Mucosa of rectum (tissue), 2 donors: ENCODE measurements around the gene PRKCH.
A peak's percentile ranks its signal among the peaks of the same experiment; 100 is the strongest.

ENCODE experiments used
- H3K27ac ChIP-seq, 2 donors: one replicate each; pipeline ENCODE4 v1.7.0; 2013; ENCODE audit warnings: inconsistent platforms in 2 of 2, low read depth in 2 of 2, low read length in 2 of 2
- H3K27me3 ChIP-seq, 2 donors: one replicate each; pipeline ENCODE4 v1.7.0; 2013; ENCODE audit warnings: low read length in 2 of 2; ENCODE audit not compliant: control insufficient read depth in 2 of 2, insufficient read depth in 2 of 2
- H3K36me3 ChIP-seq, 2 donors: one replicate each; pipeline ENCODE4 v1.7.0; 2013; ENCODE audit warnings: low read length in 2 of 2; ENCODE audit not compliant: control insufficient read depth in 2 of 2, insufficient read depth in 2 of 2
- H3K4me1 ChIP-seq, 2 donors: one replicate each; pipeline ENCODE4 v1.7.0; 2013; ENCODE audit warnings: low read length in 2 of 2, mild to moderate bottlenecking in 1 of 2; ENCODE audit not compliant: control insufficient read depth in 2 of 2, insufficient read depth in 2 of 2
- H3K4me3 ChIP-seq, 2 donors: one replicate each; pipeline ENCODE4 v1.7.0; 2013; ENCODE audit warnings: low read length in 2 of 2
- H3K9ac ChIP-seq, 2 donors: one replicate each; pipeline ENCODE4 v1.7.0; 2013; ENCODE audit warnings: low read length in 2 of 2, low read depth in 1 of 2, mild to moderate bottlenecking in 1 of 2
- H3K9me3 ChIP-seq, 2 donors: one replicate each; pipeline ENCODE4 v1.7.0; 2013; ENCODE audit warnings: low read length in 2 of 2; ENCODE audit not compliant: control insufficient read depth in 2 of 2
- donor health status: healthy.
- donor health status: Normal muscosa, but diverticular disease.

PRKCH gene

GRCh38 chr14:61369454-61369810 is 48.1 kb downstream of the PRKCH start:
- Histone ChIP-seq H3K27ac (no peak overlapping the region), H3K9me3 (peaks cover 0 to under 1% of the 10 kb centered on the region in 2 donors), H3K4me3 (no peak overlapping the region), H3K36me3 (no peaks in the 10 kb centered on the region), H3K27me3 (no peaks in the 10 kb centered on the region), H3K9ac (no peak overlapping the region), H3K4me1 (no peaks in the 10 kb centered on the region)

DNA sequence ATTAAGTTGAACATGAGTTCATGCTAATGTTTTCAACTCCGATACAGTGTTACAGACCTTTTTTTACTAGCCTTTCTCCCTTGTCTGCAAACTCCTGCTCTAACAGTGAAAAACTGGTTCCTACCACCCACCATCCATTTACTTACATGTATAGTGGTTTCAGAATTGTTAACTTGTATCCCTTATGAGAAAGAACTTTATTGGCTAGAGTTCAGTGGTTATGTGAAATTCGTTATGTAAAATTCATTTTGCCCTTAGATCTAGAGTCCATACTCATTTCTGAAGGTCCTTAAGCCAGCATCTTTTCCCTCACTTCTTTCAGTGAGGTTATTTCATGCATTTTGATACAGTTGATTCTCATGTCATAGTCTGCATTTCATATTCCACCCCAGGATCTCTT is 51.0 kb downstream of the PRKCH start:
- Histone ChIP-seq H3K27me3 (no peaks in the 10 kb centered on the region), H3K27ac (no peak overlapping the region), H3K4me1 (no peaks in the 10 kb centered on the region), H3K4me3 (no peak overlapping the region), H3K36me3 (no peaks in the 10 kb centered on the region), H3K9me3 (peaks cover 0 to 5% of the 10 kb centered on the region in 2 donors), H3K9ac (no peak overlapping the region)

- no peaks in the 10 kb centered on the region for H3K4me1 ChIP-seq
- no peak overlapping the region for H3K9ac ChIP-seq
- H3K36me3 ChIP-seq, result no peaks in the 10 kb centered on the region
- H3K27me3 ChIP-seq, result no peaks in the 10 kb centered on the region
- H3K4me3 ChIP-seq, result no peak overlapping the region
- peaks cover 0 to 5% of the 10 kb centered on the region in 2 donors for H3K9me3 ChIP-seq
- H3K27ac ChIP-seq, result no peak overlapping the region
Observed at GRCh38 chr14:61372842-61373555, 51.6 kb downstream of the PRKCH start.

DNA sequence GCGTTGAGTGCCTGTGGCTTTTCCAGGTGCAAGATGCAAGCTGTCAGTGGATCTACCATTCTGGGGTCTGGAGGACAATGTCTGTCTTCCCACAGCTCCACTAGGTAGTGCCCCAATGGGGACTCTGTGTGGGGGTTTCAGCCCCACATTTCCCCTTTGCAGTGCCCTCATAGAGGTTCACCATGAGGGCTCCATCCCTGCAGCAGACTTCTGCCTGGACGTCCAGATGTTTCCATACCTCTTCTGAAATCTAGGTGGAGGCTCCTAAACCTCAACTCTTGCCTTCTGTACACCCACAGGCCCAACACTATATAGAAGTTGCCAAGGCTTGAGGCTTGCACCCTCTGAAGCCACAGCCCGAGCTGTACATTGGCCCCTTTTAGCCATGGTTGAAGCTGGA is 52.9 kb downstream of the PRKCH start:
- Histone ChIP-seq H3K27ac (no peak overlapping the region), H3K9me3 (peaks cover 0 to 5% of the 10 kb centered on the region in 2 donors), H3K9ac (no peak overlapping the region), H3K4me3 (no peak overlapping the region), H3K4me1 (no peaks in the 10 kb centered on the region), H3K27me3 (no peaks in the 10 kb centered on the region), H3K36me3 (no peaks in the 10 kb centered on the region)

DNA sequence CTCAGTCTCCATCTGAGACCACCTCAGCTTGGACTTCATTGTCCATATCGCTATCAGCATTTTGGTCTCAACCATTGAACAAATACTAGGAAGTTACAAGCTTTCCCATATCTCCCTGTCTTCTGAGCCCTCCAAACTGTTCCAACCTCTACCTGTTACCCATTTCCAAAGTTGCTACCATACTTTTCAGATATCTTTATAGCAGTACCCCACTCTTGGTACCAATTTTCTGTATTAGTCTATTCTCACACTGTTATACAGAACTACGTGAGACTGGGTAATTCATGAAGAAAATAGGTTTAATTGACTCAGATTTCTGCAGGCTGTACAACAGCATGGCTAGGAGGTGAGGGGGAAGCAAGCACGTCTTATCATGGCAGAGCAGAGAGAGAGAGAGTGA is 53.8 kb downstream of the PRKCH start:
- peaks cover 0 to 2% of the 10 kb centered on the region in 2 donors for H3K4me1 ChIP-seq
- H3K9ac ChIP-seq, result no peak overlapping the region
- peaks cover 0 to 5% of the 10 kb centered on the region in 2 donors for H3K9me3 ChIP-seq
- no peaks in the 10 kb centered on the region for H3K36me3 ChIP-seq
- no peak overlapping the region for H3K4me3 ChIP-seq
- no peak overlapping the region for H3K27ac ChIP-seq
- no peaks in the 10 kb centered on the region for H3K27me3 ChIP-seq

DNA sequence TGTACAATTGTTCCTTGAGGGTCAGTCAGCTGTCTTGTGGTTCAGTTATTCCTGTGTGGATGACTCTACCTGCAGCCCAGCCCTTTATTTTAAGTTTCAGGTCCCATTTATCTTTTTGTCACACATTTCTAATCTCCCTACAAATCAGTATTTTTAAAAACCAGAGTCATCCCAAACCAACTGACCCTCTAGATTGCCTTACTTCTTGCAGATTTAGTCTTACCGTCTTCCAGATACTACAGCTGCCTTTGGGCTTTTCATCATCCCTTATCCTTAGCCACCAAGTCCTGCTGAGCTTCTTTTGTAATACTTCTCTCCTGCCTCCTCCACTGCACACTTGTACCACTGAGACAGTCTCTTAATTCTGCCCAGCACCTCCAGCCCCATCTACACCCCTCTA is 54.9 kb downstream of the PRKCH start:
- H3K4me1 ChIP-seq, result peaks cover 0 to 2% of the 10 kb centered on the region in 2 donors
- H3K4me3 ChIP-seq, result no peak overlapping the region
- no peak overlapping the region for H3K9ac ChIP-seq
- peaks cover 0 to 5% of the 10 kb centered on the region in 2 donors for H3K9me3 ChIP-seq
- H3K27ac ChIP-seq, result no peak overlapping the region
- H3K36me3 ChIP-seq, result no peaks in the 10 kb centered on the region
- H3K27me3 ChIP-seq, result no peaks in the 10 kb centered on the region

- Histone ChIP-seq H3K4me1 (peaks cover 0 to 2% of the 10 kb centered on the region in 2 donors), H3K27me3 (no peaks in the 10 kb centered on the region), H3K9ac (no peak overlapping the region), H3K4me3 (no peak overlapping the region), H3K9me3 (peaks cover 0 to 5% of the 10 kb centered on the region in 2 donors), H3K36me3 (no peaks in the 10 kb centered on the region), H3K27ac (no peak overlapping the region)
Observed at GRCh38 chr14:61377749-61378148, 56.4 kb downstream of the PRKCH start.

DNA sequence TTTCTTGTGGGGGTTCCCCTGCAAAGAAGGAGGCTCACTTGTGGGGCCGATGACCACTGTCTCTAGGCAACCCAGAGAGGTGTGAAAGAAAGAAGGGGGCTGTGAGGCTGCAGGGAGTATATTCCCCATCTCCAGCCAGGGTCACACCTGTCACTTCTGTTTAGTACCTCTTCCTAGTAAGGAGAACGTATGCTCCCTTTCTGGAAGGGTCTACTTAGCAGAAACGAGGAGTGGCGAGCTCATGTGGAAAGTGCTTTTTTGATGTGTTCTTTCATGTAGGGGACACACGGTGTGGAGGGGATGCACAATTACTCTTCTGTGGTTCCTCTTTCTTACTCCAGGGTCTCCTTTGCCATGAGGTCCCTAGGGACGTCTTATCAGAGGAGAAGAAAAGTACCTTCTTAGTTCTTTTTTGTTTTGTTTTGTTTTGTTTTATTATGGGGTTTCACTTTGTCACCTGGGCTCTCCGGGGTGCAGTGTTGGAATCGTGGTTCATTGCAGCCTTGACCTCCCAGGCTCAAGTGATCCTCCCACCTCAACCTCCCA is 58.3 kb downstream of the PRKCH start:
- Histone ChIP-seq H3K4me3 (no peak overlapping the region), H3K9ac (no peak overlapping the region), H3K27ac (peak overlapping the region in 1 of 2 donors; percentile 10), H3K9me3 (peaks cover 0 to 2% of the 10 kb centered on the region in 2 donors), H3K4me1 (peaks cover 0 to 2% of the 10 kb centered on the region in 2 donors), H3K27me3 (no peaks in the 10 kb centered on the region), H3K36me3 (no peaks in the 10 kb centered on the region)

DNA sequence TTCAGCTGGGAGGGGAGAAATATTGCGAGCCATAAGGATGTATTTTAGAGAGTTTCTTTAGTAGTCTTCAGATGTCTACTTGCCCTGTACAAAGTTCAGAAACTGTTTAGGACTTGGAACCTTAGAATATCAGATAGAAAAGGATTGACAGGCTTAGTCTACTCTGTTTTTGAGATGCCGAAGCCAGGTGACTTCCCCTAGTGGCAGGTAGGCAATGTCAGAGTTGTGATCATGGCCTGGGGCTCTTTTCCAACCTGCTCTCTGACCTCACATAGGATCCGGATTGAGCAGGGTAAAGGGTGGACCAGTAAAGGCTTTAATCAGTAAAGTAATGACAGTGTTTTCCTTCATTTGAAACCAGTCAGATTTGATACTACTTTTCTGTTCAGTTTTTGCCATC is 59.6 kb downstream of the PRKCH start:
- Histone ChIP-seq H3K4me3 (no peak overlapping the region), H3K27ac (no peak overlapping the region)

GRCh38 chr14:61381553-61381952 is 60.2 kb downstream of the PRKCH start:
- Histone ChIP-seq H3K4me3 (no peak overlapping the region), H3K9me3 (no peaks in the 10 kb centered on the region), H3K36me3 (no peaks in the 10 kb centered on the region), H3K4me1 (peaks cover 0 to 2% of the 10 kb centered on the region in 2 donors), H3K27ac (no peak overlapping the region), H3K27me3 (no peaks in the 10 kb centered on the region), H3K9ac (no peak overlapping the region)

More for the DNA sequence above, 59.6 kb downstream of the PRKCH start:
- H3K27me3 ChIP-seq, result no peaks in the 10 kb centered on the region
- peaks cover 0 to 2% of the 10 kb centered on the region in 2 donors for H3K4me1 ChIP-seq
- H3K9ac ChIP-seq, result no peak overlapping the region
- H3K36me3 ChIP-seq, result no peaks in the 10 kb centered on the region
- H3K9me3 ChIP-seq, result no peaks in the 10 kb centered on the region
